Astrocyte (in vitro differentiated cells and primary cell): ENCODE measurements around the gene ANP32D.

ENCODE experiments used
- CTCF ChIP-seq: IDR thresholded peaks from 2 replicates; pipeline ENCODE4 v1.5.1; 2011; ENCODE audit warnings: low read depth, mild to moderate bottlenecking, inconsistent platforms, low read length, moderate library complexity; ENCODE audit not compliant: insufficient read depth
- EZH2 ChIP-seq: IDR thresholded peaks from 2 replicates; pipeline ENCODE4 v1.6.1; 2012; ENCODE audit warnings: mild to moderate bottlenecking, low read length, inconsistent platforms; ENCODE audit not compliant: insufficient read depth

GRCh38 chr12:48486679-48487078 is 14.3 kb downstream of the ANP32D start:
- no peak for TF ChIP-seq CTCF
- TF ChIP-seq EZH2, result no peak
